IMR-90 (cell line): Measurements from ENCODE around the gene DCDC1. TPM values are rescaled to one million over a fixed set of nuclear protein-coding genes. Genes with fewer than 3 reads are reported as not detected.

Source experiments
- ATAC-seq: fragments of 200-7000 bp; cut with Tn5 transposase; 2 replicates; pipeline ENCODE4 v1.9.1; 2020; ENCODE audit warnings: low read depth, mild to moderate bottlenecking, moderate library complexity
- BruUV-seq: library from RNA; stranded (reverse); fragments of 400-500 nt; replicated peaks from 2 replicates; lab custom pipeline; 2021; lab: Mats Ljungman, UMichigan
- CTCF ChIA-PET: fragments of 300-600 bp; formaldehyde crosslinking; extraction: SDS; loops from one replicate; lab custom pipeline; 2021; ENCODE audit warnings: antibody characterized with exemption; lab: Yijun Ruan, JAX
- POLR2A ChIA-PET: fragments of 300-600 bp; sonication (Branson Sonifier 250); formaldehyde crosslinking; loops from one replicate; lab custom pipeline; 2022; ENCODE audit warnings: antibody characterized with exemption; ENCODE audit not compliant: unreplicated experiment; lab: Charles Lee
- DNase-seq: peaks from one replicate; pipeline ENCODE4 v3.0.0; 2013
- H2AFZ ChIP-seq: replicated peaks from 2 replicates; pipeline ENCODE3; 2013; ENCODE audit warnings: low read length, mild to moderate bottlenecking; ENCODE audit not compliant: poor library complexity
- H2AK5ac ChIP-seq: 2 replicates; pipeline ENCODE4 v1.6.1; 2013; ENCODE audit warnings: low read depth, low read length, inconsistent platforms
- H2AK9ac ChIP-seq: replicated peaks from 2 replicates; pipeline ENCODE3; 2013; ENCODE audit warnings: mild to moderate bottlenecking, low read depth, low read length, moderate library complexity; ENCODE audit not compliant: poor library complexity
- H2BK120ac ChIP-seq: 2 replicates; pipeline ENCODE4 v1.6.1; 2013; ENCODE audit warnings: low read depth, low read length, inconsistent platforms
- H2BK15ac ChIP-seq: 3 replicates; pipeline ENCODE4 v1.6.1; 2013; ENCODE audit warnings: low read depth, low read length, inconsistent platforms
- H2BK20ac ChIP-seq: 2 replicates; pipeline ENCODE4 v1.6.1; 2013; ENCODE audit warnings: low read depth, mild to moderate bottlenecking, inconsistent platforms, low read length, moderate library complexity
- H2BK5ac ChIP-seq: 2 replicates; pipeline ENCODE4 v1.6.1; 2013; ENCODE audit warnings: mild to moderate bottlenecking, low read depth, low read length, inconsistent platforms; ENCODE audit not compliant: poor library complexity, severe bottlenecking
- H3K14ac ChIP-seq: replicated peaks from 2 replicates; pipeline ENCODE4 v1.6.1; 2013; ENCODE audit warnings: low read depth, low read length, inconsistent platforms
- H3K18ac ChIP-seq: 2 replicates; pipeline ENCODE4 v1.6.1; 2013; ENCODE audit warnings: low read depth, low read length, control low read depth
- H3K23ac ChIP-seq: 2 replicates; pipeline ENCODE4 v1.6.1; 2013; ENCODE audit warnings: low read depth, low read length, inconsistent platforms
- H3K27ac ChIP-seq: 2 replicates; pipeline ENCODE4 v1.5.1; 2013; ENCODE audit warnings: mild to moderate bottlenecking, control low read depth, low read length; ENCODE audit not compliant: insufficient read depth
- H3K27me3 ChIP-seq: 2 replicates; pipeline ENCODE4 v1.6.1; 2013; ENCODE audit warnings: low read length; ENCODE audit not compliant: control insufficient read depth, insufficient read depth
- H3K36me3 ChIP-seq: 2 replicates; pipeline ENCODE4 v1.6.1; 2013; ENCODE audit warnings: low read length, mixed read lengths; ENCODE audit not compliant: control insufficient read depth, insufficient read depth
- H3K4ac ChIP-seq: 2 replicates; pipeline ENCODE4 v1.6.1; 2013; ENCODE audit warnings: low read depth, low read length, inconsistent platforms
- H3K4me1 ChIP-seq: 2 replicates; pipeline ENCODE4 v1.6.1; 2013; ENCODE audit warnings: low read length, mixed read lengths; ENCODE audit not compliant: control insufficient read depth, insufficient read depth
- H3K4me2 ChIP-seq: 2 replicates; pipeline ENCODE4 v1.6.1; 2013; ENCODE audit warnings: low read depth, mild to moderate bottlenecking, control low read depth, low read length, moderate library complexity
- H3K4me3 ChIP-seq: 2 replicates; pipeline ENCODE4 v1.5.1; 2013; ENCODE audit warnings: low read depth, mild to moderate bottlenecking, control low read depth, low read length, moderate library complexity; ENCODE audit not compliant: insufficient read depth
- H3K56ac ChIP-seq: 2 replicates; pipeline ENCODE4 v1.6.1; 2013; ENCODE audit warnings: low read length, inconsistent platforms; ENCODE audit not compliant: insufficient read depth; ENCODE audit errors: extremely low read depth
- H3K79me1 ChIP-seq, 2 experiments: 2 replicates each; pipeline ENCODE4 v1.6.1; 2013; ENCODE audit warnings: low read length in 2 of 2, inconsistent platforms in 1 of 2, low read depth in 1 of 2
- H3K9ac ChIP-seq: 2 replicates; pipeline ENCODE4 v1.6.1; 2013; ENCODE audit warnings: low read depth, low read length, control low read depth
- H3K9me1 ChIP-seq: 2 replicates; pipeline ENCODE4 v1.6.1; 2013; ENCODE audit warnings: low read length, inconsistent platforms; ENCODE audit not compliant: insufficient read depth
- H3K9me3 ChIP-seq: 2 replicates; pipeline ENCODE4 v1.6.1; 2013; ENCODE audit warnings: low read length; ENCODE audit not compliant: control insufficient read depth, insufficient read depth
- H4K20me1 ChIP-seq: 2 replicates; pipeline ENCODE4 v1.6.1; 2013; ENCODE audit warnings: low read length, inconsistent platforms; ENCODE audit not compliant: insufficient read depth
- H4K5ac ChIP-seq: 2 replicates; pipeline ENCODE4 v1.6.1; 2013; ENCODE audit warnings: mild to moderate bottlenecking, low read depth, low read length, control low read depth
- H4K8ac ChIP-seq, 2 experiments: 2 replicates each; pipeline ENCODE4 v1.6.1; 2013; ENCODE audit warnings: low read depth in 2 of 2, low read length in 2 of 2, control low read depth in 1 of 2, inconsistent platforms in 1 of 2
- H4K91ac ChIP-seq: 2 replicates; pipeline ENCODE4 v1.6.1; 2013; ENCODE audit warnings: low read depth, low read length, inconsistent platforms; ENCODE audit not compliant: insufficient read depth
- BHLHE40 ChIP-seq: fragments of 150-350 bp; IDR thresholded peaks from 2 replicates; pipeline ENCODE4 v1.6.1; 2016; ENCODE audit warnings: mild to moderate bottlenecking, low read depth, low read length
- CEBPB ChIP-seq: IDR thresholded peaks from 2 replicates; pipeline ENCODE4 v1.6.1; 2012; ENCODE audit warnings: low read depth, low read length, improper control_type of control experiment
- CHD1 ChIP-seq: IDR thresholded peaks from 2 replicates; pipeline ENCODE4 v1.6.1; 2012; ENCODE audit warnings: low read depth, low read length, improper control_type of control experiment
- CTCF ChIP-seq: conservative IDR thresholded peaks from 2 replicates; pipeline ENCODE4 v1.5.1; 2012; ENCODE audit warnings: mild to moderate bottlenecking, low read depth, low read length, improper control_type of control experiment
- FOS ChIP-seq: fragments of 150-350 bp; IDR thresholded peaks from 2 replicates; pipeline ENCODE4 v1.6.1; 2016; ENCODE audit warnings: low read depth, low read length
- MAFK ChIP-seq: IDR thresholded peaks from 2 replicates; pipeline ENCODE4 v1.6.1; 2012; ENCODE audit warnings: low read depth, low read length, improper control_type of control experiment
- MAZ ChIP-seq: IDR thresholded peaks from 2 replicates; pipeline ENCODE4 v1.6.1; 2012; ENCODE audit warnings: low read depth, mild to moderate bottlenecking, low read length, improper control_type of control experiment, moderate library complexity, borderline replicate concordance
- MXI1 ChIP-seq: IDR thresholded peaks from 2 replicates; pipeline ENCODE4 v1.6.1; 2012; ENCODE audit warnings: low read depth, mild to moderate bottlenecking, low read length, moderate library complexity, borderline replicate concordance
- NFE2L2 ChIP-seq: fragments of 150-350 bp; IDR thresholded peaks from 2 replicates; pipeline ENCODE4 v1.6.1; 2016; ENCODE audit warnings: low read depth, mild to moderate bottlenecking, low read length
- POLR2A ChIP-seq: IDR thresholded peaks from 2 replicates; pipeline ENCODE4 v1.6.1; 2012; ENCODE audit warnings: mild to moderate bottlenecking, low read depth, low read length
- RAD21 ChIP-seq: IDR thresholded peaks from 2 replicates; pipeline ENCODE4 v1.6.1; 2012; ENCODE audit warnings: low read length, improper control_type of control experiment
- RCOR1 ChIP-seq: IDR thresholded peaks from 2 replicates; pipeline ENCODE4 v1.6.1; 2012; ENCODE audit warnings: mild to moderate bottlenecking, low read length, improper control_type of control experiment; ENCODE audit not compliant: insufficient replicate concordance
- RFX5 ChIP-seq: IDR thresholded peaks from 2 replicates; pipeline ENCODE4 v1.8.0; 2012; ENCODE audit warnings: low read depth, mild to moderate bottlenecking, low read length, moderate library complexity
- SMC3 ChIP-seq: fragments of 150-350 bp; IDR thresholded peaks from 2 replicates; pipeline ENCODE4 v1.6.1; 2016; ENCODE audit warnings: low read depth, mild to moderate bottlenecking, antibody characterized with exemption, low read length, moderate library complexity
- WGBS, 2 experiments: methylation state at CpG; one replicate each; pipeline versions ENCODE4 v1.1.5 to v1.1.7; 2013; ENCODE audit warnings: missing lambda C conversion rate in 2 of 2; ENCODE audit not compliant: insufficient read length in 1 of 2; ENCODE audit errors: extremely low coverage in 2 of 2; 5-methylcytosine and 5-hydroxymethylcytosine counted together
- dilution Hi-C: fragments of 300-500 bp; cut with HindIII; formaldehyde crosslinking; loops from one replicate; pipeline ENCODE4 v1.14.3; 2018; ENCODE audit warnings: low sequenced_read_pairs; ENCODE audit not compliant: unreplicated experiment
- in situ Hi-C: fragments of 300-500 bp; cut with MboI; formaldehyde crosslinking; loops from 3 replicates; pipeline ENCODE4 v1.14.3; 2019; ENCODE audit warnings: low sequenced_read_pairs, inconsistent platforms, mixed read lengths
- intact Hi-C: fragments of 100-400 bp; cut with micrococcal nuclease; formaldehyde crosslinking; loops from 2 replicates; pipeline ENCODE4 v1.10.0; 2022
- polyA plus RNA-seq, 3 experiments: library from polyadenylated mRNA; depleted of rRNA; stranded (reverse); fragments of >200 nt; gene quantifications; 2 replicates each; pipeline ENCODE4 v1.2.3, GENCODE V29; 2012; ENCODE audit warnings: low replicate concordance in 1 of 3
- total RNA-seq: library from RNA; depleted of rRNA; stranded (reverse); fragments of >200 nt; gene quantifications from 2 replicates; pipeline ENCODE4 v1.2.3, GENCODE V29; 2012
- TF ChIP-seq, protein P1 (sequence below): fragments of 150-350 bp; IDR thresholded peaks from 2 replicates; pipeline ENCODE4 v1.6.1; 2016; ENCODE audit warnings: low read depth, mild to moderate bottlenecking, low read length, moderate library complexity, borderline replicate concordance
- TF ChIP-seq, protein P2 (sequence below): fragments of 150-350 bp; IDR thresholded peaks from 2 replicates; pipeline ENCODE4 v1.6.1; 2017; ENCODE audit warnings: mild to moderate bottlenecking, antibody characterized with exemption, low read length, low read depth

DCDC1 gene
- total and polyA plus RNA-seq, 2 of the 4 experiments (the other 2 are of a cell fraction): not detected

- Histone ChIP-seq H2AK9ac (no peak overlapping the region), H3K23ac (no peak overlapping the region), H3K9me1 (no peaks in the 10 kb centered on the region), H3K4me1 (no peaks in the 10 kb centered on the region), H3K14ac (no peak overlapping the region), H4K8ac (no peak overlapping the region), H2AFZ (no peak overlapping the region), H2AK5ac (no peak overlapping the region), H3K27ac (no peak overlapping the region), H4K91ac (no peak overlapping the region), H3K36me3 (no peaks in the 10 kb centered on the region), H2BK20ac (no peak overlapping the region), H2BK120ac (no peak overlapping the region), H2BK15ac (no peak overlapping the region), H3K79me1 (no peaks in the 10 kb centered on the region), H3K9ac (no peak overlapping the region), H3K9me3 (no peaks in the 10 kb centered on the region), H3K27me3 (no peaks in the 10 kb centered on the region; the same call in 1 of the 2 replicates), H3K56ac (no peak overlapping the region), H3K4me2 (no peak overlapping the region), H3K18ac (no peak overlapping the region), H3K4me3 (no peak overlapping the region), H4K5ac (no peak overlapping the region), H2BK5ac (no peak overlapping the region), H3K4ac (no peak overlapping the region), H4K20me1 (no peaks in the 10 kb centered on the region)
- DNase-seq (no peak), ATAC-seq (no peak)
- TF ChIP-seq, protein P1, sequence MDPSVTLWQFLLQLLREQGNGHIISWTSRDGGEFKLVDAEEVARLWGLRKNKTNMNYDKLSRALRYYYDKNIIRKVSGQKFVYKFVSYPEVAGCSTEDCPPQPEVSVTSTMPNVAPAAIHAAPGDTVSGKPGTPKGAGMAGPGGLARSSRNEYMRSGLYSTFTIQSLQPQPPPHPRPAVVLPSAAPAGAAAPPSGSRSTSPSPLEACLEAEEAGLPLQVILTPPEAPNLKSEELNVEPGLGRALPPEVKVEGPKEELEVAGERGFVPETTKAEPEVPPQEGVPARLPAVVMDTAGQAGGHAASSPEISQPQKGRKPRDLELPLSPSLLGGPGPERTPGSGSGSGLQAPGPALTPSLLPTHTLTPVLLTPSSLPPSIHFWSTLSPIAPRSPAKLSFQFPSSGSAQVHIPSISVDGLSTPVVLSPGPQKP: no peak
- TF ChIP-seq CEBPB (no peak), MAFK (no peak), BHLHE40 (no peak), NFE2L2 (no peak), SMC3 (no peak), MAZ (no peak), CHD1 (no peak), RCOR1 (no peak), RFX5 (no peak), FOS (no peak), CTCF (no peak), POLR2A (no peak), RAD21 (no peak), MXI1 (no peak)
- TF ChIP-seq, protein P2, sequence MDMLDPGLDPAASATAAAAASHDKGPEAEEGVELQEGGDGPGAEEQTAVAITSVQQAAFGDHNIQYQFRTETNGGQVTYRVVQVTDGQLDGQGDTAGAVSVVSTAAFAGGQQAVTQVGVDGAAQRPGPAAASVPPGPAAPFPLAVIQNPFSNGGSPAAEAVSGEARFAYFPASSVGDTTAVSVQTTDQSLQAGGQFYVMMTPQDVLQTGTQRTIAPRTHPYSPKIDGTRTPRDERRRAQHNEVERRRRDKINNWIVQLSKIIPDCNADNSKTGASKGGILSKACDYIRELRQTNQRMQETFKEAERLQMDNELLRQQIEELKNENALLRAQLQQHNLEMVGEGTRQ: no peak
- ChIA-PET CTCF (no interaction called here), POLR2A (no interaction called here)
- dilution Hi-C loops (no loop called here), in situ Hi-C loops (no loop called here), intact Hi-C loops (no loop called here)
- WGBS, 2 experiments: no CpG with 5 or more reads among the region's 1 CpG
- no TSS peak for BruUV-seq
These were observed 538.9 kb downstream of the DCDC1 start for GRCh38 chr11:30830681-30831080.
